ENCODE data around the gene PROK1.

PROK1 gene

DNA sequence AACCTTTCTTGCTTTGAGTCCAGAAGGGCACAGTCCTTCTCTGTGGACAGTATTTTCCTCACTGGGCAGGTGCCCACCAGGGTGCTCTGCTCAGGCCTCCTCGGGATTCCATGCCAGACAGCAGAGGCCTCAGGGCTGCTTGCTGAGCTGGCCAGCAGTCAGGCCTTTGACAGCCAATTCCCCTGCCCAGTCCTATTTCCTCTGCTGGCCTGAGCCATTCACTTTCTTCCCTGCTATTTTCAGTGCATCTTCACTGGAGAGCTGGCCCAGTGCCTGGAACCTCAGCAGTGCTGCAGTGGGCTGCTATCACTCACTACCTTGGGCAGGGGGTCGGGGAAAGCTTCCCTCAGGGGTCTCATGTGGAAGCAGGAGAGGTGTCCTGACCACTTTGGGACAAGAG is 34.8 kb downstream of the PROK1 start:
- Histone ChIP-seq H3K4me1 (ENCODE audit: low read depth, poor library complexity, severe bottlenecking) (no peaks in the 10 kb centered on the region), H2AFZ (ENCODE audit: low read depth) (no peak overlapping the region), H3K4me3 (IDR thresholded peaks at IDR 0.05; ENCODE audit: insufficient read depth, low read depth, low read length) (no peak overlapping the region), H3K9ac (no peak overlapping the region), H3K4me2 (no peak overlapping the region), H3K27ac (no peak overlapping the region), H3K36me3 (ENCODE audit: insufficient read depth) (no peaks in the 10 kb centered on the region), H3K27me3 (ENCODE audit: insufficient read depth, low read depth) (no peaks in the 10 kb centered on the region), H4K20me1 (ENCODE audit: insufficient read depth) (no peaks in the 10 kb centered on the region), H3K79me2 (ENCODE audit: insufficient read depth, low read depth) (no peaks in the 10 kb centered on the region)
- no peak for TF ChIP-seq CTCF (conservative IDR thresholded peaks at IDR 0.05; ENCODE audit: low read depth, low read length)

GRCh38 chr1:110487726-110488125 is 36.8 kb downstream of the PROK1 start:
- H3K4me3 ChIP-seq (IDR thresholded peaks at IDR 0.05; ENCODE audit: insufficient read depth, low read depth, low read length) = no peak overlapping the region
- H3K79me2 ChIP-seq (ENCODE audit: insufficient read depth, low read depth) = no peaks in the 10 kb centered on the region
- no peaks in the 10 kb centered on the region for H3K4me1 ChIP-seq (ENCODE audit: low read depth, poor library complexity, severe bottlenecking)
- no peak overlapping the region for H3K4me2 ChIP-seq
- H2AFZ ChIP-seq (ENCODE audit: low read depth) = no peak overlapping the region
- no peaks in the 10 kb centered on the region for H4K20me1 ChIP-seq (ENCODE audit: insufficient read depth)
- no peak for TF ChIP-seq CTCF (conservative IDR thresholded peaks at IDR 0.05; ENCODE audit: low read depth, low read length)
- H3K36me3 ChIP-seq (ENCODE audit: insufficient read depth) = no peaks in the 10 kb centered on the region
- no peak overlapping the region for H3K9ac ChIP-seq
- H3K27ac ChIP-seq = no peak overlapping the region
- H3K27me3 ChIP-seq (ENCODE audit: insufficient read depth, low read depth) = no peaks in the 10 kb centered on the region

GRCh38 chr1:110488161-110488560 is 37.2 kb downstream of the PROK1 start:
- Histone ChIP-seq H3K4me2 (no peak overlapping the region), H3K4me1 (ENCODE audit: low read depth, poor library complexity, severe bottlenecking) (no peaks in the 10 kb centered on the region), H2AFZ (ENCODE audit: low read depth) (no peak overlapping the region), H3K36me3 (ENCODE audit: insufficient read depth) (no peaks in the 10 kb centered on the region), H3K27me3 (ENCODE audit: insufficient read depth, low read depth) (no peaks in the 10 kb centered on the region), H3K79me2 (ENCODE audit: insufficient read depth, low read depth) (no peaks in the 10 kb centered on the region), H3K4me3 (IDR thresholded peaks at IDR 0.05; ENCODE audit: insufficient read depth, low read depth, low read length) (no peak overlapping the region), H3K27ac (no peak overlapping the region), H4K20me1 (ENCODE audit: insufficient read depth) (no peaks in the 10 kb centered on the region), H3K9ac (no peak overlapping the region)
- no peak for TF ChIP-seq CTCF (conservative IDR thresholded peaks at IDR 0.05; ENCODE audit: low read depth, low read length)

DNA sequence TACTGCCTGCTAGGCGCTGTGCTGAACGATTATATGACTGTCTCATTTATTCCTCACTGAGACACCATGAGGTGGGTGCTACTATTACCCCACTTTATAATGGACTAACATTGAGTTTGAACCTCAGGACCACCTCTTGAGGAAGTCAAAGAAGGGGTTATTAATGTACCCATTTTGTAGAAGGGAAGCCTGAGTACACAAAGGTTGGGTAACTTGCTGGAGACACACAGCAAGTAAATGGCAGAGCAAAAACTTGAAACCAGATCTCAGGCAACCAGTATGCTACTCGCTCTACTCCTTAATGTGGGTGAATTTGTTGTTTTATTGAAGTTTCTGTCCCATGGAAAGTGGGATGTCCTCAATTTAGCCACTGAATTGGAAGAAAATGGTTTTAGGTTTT is 37.9 kb downstream of the PROK1 start:
- H3K4me2 ChIP-seq = no peak overlapping the region
- H3K27me3 ChIP-seq (ENCODE audit: insufficient read depth, low read depth) = no peaks in the 10 kb centered on the region
- H3K36me3 ChIP-seq (ENCODE audit: insufficient read depth) = no peaks in the 10 kb centered on the region
- H3K9ac ChIP-seq = no peak overlapping the region
- no peak overlapping the region for H3K27ac ChIP-seq
- no peak overlapping the region for H2AFZ ChIP-seq (ENCODE audit: low read depth)
- H3K79me2 ChIP-seq (ENCODE audit: insufficient read depth, low read depth) = no peaks in the 10 kb centered on the region
- H3K4me1 ChIP-seq (ENCODE audit: low read depth, poor library complexity, severe bottlenecking) = no peaks in the 10 kb centered on the region
- no peak for TF ChIP-seq CTCF (conservative IDR thresholded peaks at IDR 0.05; ENCODE audit: low read depth, low read length)
- no peaks in the 10 kb centered on the region for H4K20me1 ChIP-seq (ENCODE audit: insufficient read depth)
- no peak overlapping the region for H3K4me3 ChIP-seq (IDR thresholded peaks at IDR 0.05; ENCODE audit: insufficient read depth, low read depth, low read length)

DNA sequence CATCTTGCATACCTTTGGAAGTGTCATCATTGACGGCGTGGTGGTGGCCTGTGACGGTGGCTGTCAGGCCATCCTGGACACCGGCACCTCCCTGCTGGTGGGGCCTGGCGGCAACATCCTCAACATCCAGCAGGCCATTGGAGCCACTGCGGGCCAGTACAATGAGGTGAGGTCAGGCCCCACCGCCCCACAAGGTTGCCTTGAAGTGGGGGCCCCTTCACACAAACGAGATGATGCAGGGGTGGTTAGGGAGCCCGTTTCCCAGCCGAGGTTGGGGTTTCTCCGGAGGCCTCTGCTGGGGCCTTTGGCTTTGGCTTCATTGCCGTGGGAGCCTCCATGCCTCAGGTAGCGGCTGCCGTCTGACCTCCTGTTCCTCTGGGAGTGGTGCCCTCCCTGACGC is 38.5 kb downstream of the PROK1 start:
- Histone ChIP-seq H2AFZ (ENCODE audit: low read depth) (no peak overlapping the region), H3K4me2 (no peak overlapping the region)

More for the DNA sequence above, 38.5 kb downstream of the PROK1 start:
- Histone ChIP-seq H3K9ac (no peak overlapping the region), H3K4me3 (IDR thresholded peaks at IDR 0.05; ENCODE audit: insufficient read depth, low read depth, low read length) (no peak overlapping the region), H3K36me3 (ENCODE audit: insufficient read depth) (no peaks in the 10 kb centered on the region), H3K27ac (no peak overlapping the region), H4K20me1 (ENCODE audit: insufficient read depth) (no peaks in the 10 kb centered on the region), H3K27me3 (ENCODE audit: insufficient read depth, low read depth) (no peaks in the 10 kb centered on the region), H3K79me2 (ENCODE audit: insufficient read depth, low read depth) (no peaks in the 10 kb centered on the region), H3K4me1 (ENCODE audit: low read depth, poor library complexity, severe bottlenecking) (no peaks in the 10 kb centered on the region)
- no peak for TF ChIP-seq CTCF (conservative IDR thresholded peaks at IDR 0.05; ENCODE audit: low read depth, low read length)

Measured in KMS-11 (cell line).